Skin of body (tissue), 2 donors: ENCODE data around the gene LACTBL1. TPM values are rescaled to one million over a fixed set of nuclear protein-coding genes. Genes with fewer than 3 reads are reported as not detected.
"Not testable (repeated sequence)": the region's sequence is repeated elsewhere in the genome, so short reads cannot be mapped to it uniquely, and the experiment has no call there.

Source experiments
- DNase-seq: peaks from one replicate; lab custom pipeline; 2025; lab: John Stamatoyannopoulos, UW
- total RNA-seq: library from RNA; depleted of rRNA; stranded (reverse); fragments of >200 nt; gene quantifications from one replicate; pipeline ENCODE4 v1.2.3, GENCODE V29; 2014

LACTBL1 gene
- total RNA-seq, 1 donor from 2014 or later = not detected

DNA sequence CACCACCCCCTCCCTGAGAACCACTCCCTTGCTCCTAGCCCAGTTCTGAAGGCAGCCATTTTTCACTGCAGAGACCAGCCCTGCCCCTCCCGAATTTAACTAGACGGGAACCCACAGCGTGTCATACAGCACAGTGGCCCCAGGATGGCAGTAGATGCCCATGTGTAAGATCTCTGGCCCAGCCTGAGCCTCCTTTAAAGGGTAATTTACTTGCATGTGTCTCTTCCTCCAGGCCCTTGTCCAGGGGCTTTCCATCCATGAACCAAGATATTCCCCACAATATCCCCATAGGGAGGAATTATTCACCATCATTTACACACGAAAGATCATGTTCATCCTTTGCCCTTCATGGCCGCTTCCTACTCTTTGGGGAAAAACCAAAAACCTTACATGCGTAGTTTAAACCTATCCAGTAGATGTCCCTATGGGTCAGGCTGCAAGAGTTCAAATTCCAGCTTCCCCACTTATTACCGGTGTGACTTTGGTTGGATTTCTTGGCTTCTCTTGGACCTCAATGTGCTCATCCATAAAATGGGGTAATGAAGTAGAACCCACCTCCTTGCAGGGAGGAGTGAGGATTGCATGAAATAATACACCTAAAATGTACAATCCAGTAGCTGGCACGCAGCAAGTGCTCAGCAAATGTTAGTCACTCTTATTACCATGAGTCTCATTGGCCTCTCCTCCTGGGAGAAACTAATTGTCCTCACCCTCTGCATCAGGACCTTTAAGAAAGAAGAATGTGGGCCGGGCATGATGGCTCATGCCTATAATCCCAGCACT, 4.0 kb upstream of the LACTBL1 start:
- peak; percentile 15 for DNase-seq

DNA sequence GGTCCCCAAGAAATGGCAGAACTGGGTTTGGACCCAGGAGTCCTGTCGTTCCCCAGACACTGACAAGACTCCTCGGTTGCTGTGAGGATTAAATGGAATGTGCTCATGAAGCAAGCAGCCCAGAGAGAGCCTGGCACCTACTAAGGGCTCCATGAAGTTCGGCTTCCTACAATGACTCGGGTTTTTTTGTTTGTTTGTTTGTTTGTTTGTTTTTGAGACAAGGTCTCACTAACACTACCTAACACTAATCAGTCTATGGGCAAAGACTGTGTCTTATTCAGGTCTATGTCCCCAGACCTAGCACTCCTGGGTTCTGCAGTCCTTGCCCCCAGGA, 3.4 kb upstream of the LACTBL1 start:
- DNase-seq = no peak

DNA sequence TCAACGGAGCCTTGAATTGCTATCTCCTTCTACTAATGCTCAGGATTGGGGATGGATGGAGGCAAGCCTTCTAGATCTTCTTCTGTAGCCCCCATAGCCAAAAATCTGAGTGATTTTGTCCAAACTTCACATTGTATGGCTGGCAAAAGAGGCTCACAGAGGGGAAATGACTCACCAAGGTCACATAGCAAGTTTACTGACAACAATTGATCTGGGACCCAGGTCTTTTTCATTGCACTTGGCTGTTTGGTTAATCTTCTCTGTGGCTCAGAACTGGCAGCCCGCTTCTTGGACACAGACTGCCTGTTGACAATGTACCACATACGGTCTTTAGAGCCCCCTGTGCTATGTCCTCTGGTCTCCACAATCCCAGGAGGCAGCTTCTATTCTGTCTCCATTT, 3.0 kb upstream of the LACTBL1 start:
- DNase-seq = no peak

DNA sequence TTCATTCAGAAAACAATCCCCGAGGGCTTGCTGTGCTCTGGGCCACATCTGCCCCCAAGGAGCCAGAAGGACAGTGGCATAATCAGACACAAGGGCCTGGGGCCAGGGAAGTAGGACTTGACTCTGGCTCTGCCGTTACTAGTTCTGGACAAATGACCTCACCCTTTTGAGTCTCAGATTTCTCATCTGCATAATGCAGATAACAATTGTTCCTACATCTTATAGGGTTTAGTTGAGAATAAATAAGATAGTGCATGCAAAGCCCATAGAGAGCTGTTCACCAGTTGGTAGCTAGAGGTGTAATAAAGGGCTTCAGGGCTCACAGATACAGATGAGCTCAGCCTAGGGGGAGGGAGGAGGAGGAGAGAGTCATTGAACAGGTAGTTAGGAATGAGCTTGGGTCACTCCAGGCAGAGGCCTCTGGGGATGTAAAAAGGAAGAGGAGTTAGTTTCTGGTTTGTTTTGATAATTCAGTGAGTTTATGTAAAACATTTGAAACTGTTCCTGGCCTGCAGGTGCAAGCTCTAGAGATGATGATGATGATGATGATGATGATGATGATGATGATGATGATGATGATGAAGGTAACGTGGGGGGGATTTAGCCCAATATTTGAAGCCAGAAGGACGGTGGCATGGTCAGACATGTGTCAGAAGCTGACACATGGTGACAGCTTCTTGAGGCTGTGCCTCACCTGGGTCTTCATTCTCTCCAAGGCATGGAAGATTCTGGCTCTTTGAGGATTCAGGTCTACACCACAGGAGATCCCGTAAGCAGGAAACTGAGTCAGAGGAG, 858 bp downstream of the LACTBL1 start:
- no peak for DNase-seq

DNA sequence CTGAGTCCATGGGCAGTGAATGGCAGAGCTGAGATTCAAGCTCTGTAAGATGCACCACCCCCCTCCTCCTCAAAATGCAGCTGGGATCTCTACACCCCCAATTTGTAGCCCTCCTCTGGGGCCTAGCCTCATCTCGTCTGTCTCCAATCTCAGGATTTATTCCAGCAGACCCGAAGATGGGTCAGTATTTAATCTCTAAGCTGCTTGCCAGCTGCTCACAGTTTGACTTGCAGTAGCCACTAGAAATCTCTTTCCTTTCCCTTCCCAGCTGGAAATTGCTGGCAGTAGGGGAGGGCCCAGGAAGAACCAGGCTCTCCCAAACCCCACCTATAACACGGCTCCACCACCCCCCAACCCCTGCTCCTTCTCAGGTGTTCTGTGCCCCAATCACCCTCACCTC, 1.5 kb downstream of the LACTBL1 start:
- DNase-seq = no peak

DNA sequence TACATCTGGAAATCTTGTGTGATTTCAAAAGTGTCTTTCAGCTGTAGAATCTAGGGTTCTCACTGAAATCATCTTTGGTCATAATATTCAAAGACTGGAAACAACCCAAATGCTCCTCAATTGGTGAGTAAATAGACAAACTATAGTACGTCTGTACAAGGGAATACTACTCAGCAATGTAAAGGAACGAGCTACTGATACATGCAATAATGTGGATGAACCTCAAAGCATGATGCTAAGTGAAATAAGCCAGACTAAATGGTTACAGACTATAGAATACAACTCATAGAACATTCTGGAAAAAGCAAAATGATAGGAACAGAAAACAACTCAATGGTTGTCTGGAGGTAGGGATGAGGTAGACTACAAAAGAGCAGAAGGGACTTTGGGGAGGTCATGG, 2.6 kb downstream of the LACTBL1 start:
- no peak for DNase-seq

DNA sequence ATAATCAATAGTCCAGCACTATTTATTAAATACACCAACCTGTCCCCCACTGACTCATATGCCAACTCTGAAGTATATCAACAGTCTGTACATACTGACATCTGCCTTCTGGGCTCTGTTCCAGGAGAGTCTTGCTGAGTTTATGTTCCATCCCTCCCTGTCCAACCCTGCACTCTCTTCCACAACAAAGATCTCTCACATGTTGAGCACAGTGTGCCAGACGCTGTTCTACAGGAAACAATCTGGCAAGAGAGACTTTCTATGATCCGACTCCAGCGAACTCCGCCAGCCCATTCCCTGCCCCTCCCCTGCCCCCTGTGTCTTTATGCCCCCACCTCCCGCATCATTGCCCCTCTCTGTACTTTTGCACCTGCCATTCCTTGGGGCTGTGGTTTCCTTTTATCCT, 3.4 kb downstream of the LACTBL1 start:
- DNase-seq = peak; percentile 86

DNA sequence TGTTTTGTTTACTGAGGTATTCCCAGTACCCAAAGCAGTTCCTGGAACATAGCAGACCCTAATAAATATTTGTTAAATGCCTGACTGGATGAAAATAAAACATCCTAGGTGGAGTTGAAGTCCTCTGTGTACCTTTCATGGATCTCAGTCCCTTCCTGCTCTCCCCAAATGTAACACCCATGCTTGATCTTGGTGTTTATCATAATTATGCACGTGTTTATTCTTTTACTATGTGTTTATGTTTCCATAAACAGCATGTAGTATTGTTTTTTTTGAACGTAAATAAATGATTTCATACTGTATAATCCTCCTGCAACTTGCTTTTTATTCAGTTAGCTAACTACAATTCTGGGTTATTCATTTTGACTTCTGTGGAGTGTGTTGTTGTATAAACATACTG, 4.8 kb downstream of the LACTBL1 start:
- DNase-seq = no peak

DNA sequence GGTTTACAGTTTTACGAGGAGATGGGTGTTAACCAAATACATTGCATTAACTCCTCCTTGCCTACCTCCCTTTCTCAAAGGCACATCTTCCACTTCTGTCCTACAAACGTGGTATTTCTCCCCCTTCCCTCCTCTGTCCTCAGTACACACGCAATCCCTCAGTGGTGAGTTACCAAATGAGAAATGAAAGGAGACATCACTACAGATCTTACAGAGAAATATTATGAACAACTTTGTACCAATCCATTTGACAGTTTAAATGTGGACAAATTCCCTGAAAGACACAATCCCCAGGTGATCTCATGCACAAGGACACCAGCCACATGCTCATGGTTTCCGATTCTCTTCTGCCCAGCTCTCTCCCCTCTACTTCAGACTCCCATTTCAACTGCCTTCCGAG, 6.4 kb downstream of the LACTBL1 start:
- no peak for DNase-seq

DNA sequence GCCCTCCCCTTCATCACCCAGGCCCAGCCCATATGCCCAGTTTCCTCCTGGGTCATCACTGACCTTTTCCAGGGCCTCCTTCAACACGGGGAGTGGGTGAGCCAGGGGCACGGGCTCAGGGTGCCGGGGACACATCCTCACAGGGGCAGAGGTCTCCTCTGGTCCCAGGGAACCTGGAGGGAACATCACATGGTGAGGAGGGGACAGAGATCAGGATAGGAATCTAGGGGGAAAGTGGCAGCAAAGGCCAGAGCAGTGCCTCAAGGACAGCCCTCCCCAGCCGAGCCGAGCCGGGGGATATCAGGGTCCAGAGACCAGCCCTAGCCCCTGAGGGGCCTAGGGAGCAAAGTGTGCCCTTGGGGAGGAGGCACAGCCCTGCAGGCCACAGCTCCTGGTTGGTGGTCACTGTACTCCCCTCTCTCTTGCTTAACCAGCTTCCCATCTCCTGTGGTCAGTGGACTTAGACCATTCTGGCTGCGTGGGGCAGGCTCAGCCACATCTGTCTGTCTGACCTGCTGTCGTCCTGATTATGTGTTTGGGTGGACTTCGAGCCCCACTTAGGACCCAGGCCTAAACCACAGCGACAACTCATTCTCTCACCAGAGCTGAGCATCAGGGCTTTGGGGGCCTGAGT, 9.5 kb downstream of the LACTBL1 start:
- DNase-seq = no peak

DNA sequence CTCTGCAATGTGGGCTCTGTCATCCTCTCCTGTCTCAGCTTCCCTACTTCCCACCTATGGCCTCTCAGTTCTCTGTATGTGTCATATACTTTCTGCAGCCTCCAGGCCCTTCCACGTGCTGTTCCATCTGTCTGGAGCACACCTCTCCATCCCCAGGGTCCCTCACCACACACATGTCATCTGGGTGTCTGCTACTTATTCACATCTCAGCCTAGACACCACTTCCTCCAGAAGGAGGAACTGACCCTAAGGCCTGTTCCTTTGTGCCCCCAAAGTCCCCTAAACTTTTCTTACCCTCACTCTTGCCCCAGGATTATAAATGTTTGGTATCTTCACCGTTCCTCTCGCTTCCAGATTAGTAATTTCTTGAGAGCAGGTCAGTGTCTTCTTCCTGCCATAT, 10.1 kb downstream of the LACTBL1 start:
- DNase-seq = no peak

DNA sequence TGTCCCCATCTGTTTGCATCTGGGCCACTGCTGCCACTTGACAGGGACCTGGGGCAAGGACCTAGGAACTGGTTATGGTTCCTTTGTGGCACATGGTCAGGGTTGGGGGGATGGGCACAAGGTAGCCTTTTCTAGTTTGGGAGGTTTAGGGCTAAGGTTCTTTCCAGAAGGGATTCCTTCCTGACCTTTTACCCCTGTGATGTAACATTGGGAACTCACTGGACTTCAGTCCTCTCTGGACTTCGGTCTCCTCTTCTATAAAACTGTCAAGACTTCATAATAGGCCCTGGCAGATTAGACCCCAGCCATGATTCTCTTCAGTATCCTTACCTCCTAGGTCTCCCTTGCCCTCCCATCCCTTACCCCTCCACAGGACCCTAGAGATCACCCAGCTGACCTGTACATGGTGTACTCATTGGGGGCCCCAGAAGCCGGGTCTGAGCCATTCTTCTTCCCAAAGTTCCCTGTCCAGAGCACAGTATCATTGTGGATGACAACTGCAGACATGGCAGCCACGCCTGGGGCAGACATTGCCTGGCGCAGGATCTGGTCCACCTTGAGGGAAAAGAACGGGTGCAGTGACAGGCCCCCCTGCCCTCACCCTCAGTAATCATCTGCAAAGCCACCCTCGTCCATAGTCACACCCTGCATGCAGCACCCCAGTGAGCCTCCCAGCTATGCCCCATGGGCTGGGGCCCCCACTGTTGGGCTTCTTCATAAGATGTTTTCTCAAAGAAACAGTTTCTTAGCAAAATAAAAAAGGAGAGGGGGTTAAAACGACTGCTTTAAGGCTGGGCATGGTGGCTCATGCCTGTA, 12.9 kb downstream of the LACTBL1 start:
- DNase-seq = no peak

DNA sequence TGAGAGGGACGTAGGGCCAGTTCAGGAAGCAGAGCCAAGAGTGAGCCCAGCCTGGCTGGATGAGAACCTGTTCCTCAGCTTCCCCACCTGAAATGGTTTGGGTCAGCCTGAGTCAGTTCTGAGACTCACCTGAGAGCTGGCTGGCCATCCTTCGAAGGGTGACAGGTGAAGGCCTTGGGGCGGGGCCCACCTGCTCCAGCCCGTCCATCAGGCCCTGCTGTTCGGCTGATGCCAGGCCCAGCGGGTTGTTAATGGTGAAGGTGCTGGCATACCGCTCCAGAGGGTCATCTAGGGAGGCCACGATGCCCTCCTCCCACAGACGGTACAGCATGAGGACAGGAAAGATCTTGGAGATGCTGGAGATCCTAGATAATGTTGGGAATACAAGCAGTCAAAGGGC, 14.1 kb downstream of the LACTBL1 start:
- DNase-seq = no peak

DNA sequence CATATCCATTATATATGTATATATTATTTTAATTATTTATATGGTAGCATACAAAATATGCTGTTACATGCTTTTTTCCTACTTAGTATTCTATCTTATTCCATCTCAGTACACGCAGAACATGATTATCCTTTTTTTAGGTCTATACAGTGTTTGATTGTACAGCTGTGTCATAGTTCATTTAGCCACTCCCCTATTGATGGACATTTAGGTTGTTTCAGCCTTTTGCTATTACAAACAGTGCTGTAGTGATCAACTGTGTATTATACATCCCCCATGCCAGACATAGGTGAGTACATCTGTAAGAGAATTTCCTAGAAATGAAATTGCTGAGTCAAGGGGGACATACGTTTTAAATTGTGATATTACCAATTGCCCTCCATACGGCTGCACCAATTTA, 15.6 kb downstream of the LACTBL1 start:
- no peak for DNase-seq

DNA sequence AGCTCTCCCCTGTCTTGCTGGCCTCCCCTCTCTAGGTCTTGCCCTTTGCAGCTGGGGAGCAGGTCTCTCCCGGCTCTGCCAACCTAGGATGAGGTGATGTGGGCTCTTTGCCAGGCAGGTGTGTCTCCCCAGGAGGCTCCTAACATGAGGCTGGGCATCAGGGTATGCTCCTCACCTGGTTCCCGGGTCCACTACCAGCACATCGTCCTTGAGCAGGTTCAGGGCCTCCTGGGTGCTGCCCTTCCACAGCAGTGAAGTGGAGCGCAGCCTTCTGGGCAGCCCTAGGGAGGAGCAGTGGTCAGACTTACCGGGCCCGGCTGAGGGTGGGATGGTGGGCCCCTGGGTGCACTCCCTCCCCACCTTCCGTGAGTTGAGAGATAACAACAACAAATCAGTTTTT, 17.5 kb downstream of the LACTBL1 start:
- DNase-seq = no peak

DNA sequence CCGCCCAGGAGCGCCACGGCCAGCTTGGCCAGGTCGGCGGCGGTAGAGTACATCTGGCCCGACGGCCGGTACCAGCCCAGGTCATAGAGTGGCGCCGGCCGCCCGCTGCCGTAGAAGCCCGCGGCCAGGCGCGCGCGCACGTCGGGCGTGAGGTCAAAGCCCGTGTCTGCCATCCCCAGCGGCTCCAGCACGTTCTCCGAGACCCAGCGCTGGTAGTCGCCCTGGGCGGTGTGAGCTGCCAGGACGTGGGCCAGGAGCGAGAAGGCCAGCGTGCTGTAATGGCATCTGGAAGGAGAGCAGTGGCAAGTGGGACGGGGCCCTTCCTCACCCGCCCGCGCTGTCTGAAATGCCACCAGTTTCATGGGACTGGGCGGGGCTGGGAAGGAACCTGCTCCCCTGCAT, 18.9 kb downstream of the LACTBL1 start:
- DNase-seq = no peak

DNA sequence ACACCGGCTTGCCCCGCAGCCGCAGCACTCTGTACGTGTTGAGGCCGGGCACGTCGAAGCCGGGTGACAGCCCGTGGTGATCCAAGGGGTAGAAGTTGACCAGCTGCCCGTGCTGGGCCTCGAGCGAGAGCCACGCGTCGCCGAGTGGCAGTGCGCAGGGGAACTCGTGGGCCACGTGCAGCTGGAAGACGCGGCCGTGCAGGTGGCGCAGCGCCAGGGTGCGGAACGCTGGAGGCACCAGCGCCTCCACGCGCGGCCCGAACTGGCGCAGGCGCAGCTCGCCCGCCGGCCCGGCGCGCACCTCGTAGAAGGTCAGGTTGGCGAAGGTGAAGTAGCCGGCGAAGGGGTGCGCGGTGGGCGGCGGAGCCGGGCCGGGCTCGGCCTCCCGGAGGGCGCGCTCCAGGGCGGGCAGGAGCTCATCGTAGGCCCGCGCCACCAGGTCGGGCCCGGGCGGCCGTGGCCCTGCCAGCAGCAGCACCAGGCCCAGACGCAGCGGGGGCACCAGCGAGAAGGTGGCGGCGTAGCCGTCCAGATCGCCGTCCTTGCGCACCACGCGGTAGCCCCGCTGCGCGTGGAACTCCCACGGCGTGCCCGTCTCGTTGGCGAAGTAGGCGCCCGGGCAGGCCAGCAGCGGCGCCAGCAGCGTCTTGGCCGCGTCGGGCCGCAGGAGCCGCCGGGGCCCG, 19.5 kb downstream of the LACTBL1 start:
- DNase-seq = no peak

DNA sequence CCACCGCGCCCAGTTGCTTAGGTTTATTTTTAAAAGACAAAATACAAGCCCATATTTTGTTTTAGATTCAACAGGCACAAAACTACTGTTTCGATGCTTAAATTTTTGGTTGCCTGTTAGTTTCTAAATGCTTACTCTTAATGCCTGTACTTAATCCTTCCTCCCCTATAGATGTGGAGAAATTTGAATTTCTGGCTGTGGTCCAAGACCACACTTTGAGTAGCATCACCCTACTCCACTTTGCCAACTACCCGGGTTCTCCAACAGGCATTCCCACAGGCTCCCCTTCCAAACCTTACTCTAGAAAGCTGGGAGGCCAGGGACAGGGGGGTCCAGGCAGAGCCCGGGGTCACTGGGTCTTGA, 20.0 kb downstream of the LACTBL1 start:
- DNase-seq = no peak

DNA sequence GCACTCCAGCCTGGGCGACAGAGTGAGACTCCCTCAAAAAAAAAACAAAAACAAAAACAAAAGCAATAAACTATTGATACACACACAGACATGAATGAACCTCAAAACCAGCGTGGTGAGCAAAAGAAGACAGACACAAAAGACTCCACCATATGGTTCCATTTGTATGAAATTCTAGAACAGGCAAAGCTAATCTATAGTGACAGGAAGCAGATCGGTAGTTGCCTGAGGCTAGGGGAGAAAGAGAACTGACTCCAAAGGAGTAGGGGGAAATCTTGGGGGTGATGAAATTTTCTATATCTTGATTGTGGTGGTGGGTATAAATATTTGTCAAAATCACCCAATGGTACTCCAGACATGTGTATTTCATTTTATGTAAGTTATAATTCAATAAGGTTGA, 20.9 kb downstream of the LACTBL1 start:
- no peak for DNase-seq

DNA sequence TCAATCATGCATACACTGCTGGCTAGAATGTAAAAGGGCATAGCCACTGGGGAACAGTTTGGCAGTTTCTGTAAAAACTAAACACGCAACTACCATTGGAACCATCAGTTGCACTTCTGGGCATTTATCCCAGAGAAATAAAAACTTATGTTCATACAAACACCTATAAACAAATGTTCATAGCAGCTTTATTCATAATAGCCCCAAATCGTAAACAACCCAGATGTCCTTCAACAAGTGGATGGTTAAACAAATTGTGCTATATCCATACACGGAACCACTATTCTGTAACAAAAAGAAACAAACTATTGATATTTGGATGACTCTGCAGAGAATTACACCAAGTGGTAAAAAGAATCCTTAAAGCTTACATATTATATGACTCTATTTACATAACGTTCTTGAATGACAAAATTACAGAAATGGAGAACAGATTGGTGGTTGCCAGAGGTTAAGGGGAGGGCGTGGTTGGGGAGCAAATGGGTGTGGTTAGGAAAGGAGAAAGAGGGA, 22.8 kb downstream of the LACTBL1 start:
- no peak for DNase-seq

DNA sequence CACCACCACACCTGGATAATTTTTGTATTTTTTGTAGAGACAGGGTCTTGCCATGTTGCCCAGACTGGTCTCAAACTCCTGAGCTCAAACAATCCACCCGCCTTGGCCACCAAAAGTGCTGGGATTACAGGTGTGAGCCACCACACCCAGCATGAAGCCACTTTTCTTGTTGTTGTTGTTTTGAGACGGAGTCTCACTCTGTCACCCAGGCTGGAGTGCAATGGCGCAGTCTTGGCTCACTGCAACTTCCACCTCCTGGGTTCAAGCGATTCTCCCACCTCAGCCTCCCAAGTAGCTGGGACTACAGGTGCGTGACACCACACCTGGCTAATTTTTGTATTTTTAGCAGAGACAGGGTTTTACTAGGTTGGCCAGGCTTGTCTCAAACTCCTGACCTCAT, 27.5 kb downstream of the LACTBL1 start:
- DNase-seq = not testable (repeated sequence)
